HG03378 (cell line): ENCODE results near the gene CMTM1.
A peak's percentile ranks its signal among the peaks of the same experiment; 100 is the strongest.

ENCODE experiments used
- ATAC-seq: cut with Tn5 transposase; IDR thresholded peaks from one replicate; pipeline ENCODE4 v1.9.1; 2021; ENCODE audit warnings: mild to moderate bottlenecking, moderate library complexity; ENCODE audit not compliant: unreplicated experiment

CMTM1 gene

GRCh38 chr16:66538910-66539309 is 27.3 kb upstream of the CMTM1 start:
- no peak for ATAC-seq

DNA sequence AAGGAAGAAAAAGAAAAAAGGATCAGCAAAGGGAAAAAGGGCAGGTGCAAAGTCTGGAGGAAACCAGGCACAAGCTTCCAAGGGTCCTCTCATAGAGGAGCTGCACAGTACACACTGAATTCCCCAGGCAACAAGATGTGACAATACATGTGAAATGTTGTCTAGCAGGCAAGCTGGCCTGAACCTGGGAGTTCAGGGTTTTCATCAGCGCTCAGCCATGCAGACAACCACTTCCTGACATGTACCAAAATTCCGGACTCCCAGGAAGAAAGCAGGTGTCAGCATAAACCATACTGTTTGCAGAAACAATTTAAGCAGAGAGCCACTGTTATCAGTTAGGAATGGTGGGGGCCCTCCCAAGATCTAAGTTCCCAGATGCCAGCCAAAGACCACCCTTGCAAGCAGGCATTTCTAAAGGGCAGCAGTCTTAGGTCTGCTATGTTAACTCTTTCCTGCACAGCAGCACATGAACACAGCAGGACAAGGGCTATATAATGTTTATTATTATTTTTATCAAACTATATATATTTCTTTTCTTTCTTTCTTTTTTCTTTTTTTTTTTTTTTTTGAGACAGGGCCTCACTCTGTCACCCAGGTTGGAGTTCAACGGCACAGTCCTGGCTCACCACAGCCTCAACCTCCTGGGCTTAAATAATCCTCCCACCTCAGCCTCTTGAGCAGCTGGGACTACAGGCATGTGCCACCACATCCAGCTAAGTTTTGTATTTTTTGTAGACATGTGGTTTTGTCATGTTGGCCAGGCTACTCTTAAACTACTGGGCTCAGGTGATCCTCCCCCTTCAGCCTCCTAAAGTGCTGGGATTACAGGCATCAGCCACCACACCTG is 26.4 kb upstream of the CMTM1 start:
- peak; percentile 81 for ATAC-seq

- ATAC-seq: no peak
Measured at GRCh38 chr16:66541388-66542355, 24.6 kb upstream of the CMTM1 start.

DNA sequence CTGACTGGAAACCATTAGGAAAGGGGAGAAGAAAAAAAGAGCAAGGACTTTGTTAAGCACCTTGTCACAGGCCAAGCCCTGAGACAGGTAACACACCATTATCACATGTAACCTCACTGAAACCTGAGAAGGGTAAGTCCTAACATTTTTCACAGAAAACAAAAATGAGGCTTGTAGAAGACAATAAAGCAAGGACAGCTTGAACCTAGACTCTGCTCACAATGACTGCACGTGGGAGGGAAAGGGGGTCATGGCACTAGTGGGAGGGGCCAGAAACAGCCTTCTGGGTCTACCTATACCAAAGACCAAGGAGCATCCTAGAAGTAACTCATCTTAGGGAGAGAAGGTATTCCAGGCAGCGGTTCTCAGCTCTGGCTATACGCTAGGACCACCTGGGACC is 23.8 kb upstream of the CMTM1 start:
- no peak for ATAC-seq

GRCh38 chr16:66543541-66543940 is 22.7 kb upstream of the CMTM1 start:
- no peak for ATAC-seq

- ATAC-seq: no peak
Measured at GRCh38 chr16:66544016-66544757, 22.1 kb upstream of the CMTM1 start.

DNA sequence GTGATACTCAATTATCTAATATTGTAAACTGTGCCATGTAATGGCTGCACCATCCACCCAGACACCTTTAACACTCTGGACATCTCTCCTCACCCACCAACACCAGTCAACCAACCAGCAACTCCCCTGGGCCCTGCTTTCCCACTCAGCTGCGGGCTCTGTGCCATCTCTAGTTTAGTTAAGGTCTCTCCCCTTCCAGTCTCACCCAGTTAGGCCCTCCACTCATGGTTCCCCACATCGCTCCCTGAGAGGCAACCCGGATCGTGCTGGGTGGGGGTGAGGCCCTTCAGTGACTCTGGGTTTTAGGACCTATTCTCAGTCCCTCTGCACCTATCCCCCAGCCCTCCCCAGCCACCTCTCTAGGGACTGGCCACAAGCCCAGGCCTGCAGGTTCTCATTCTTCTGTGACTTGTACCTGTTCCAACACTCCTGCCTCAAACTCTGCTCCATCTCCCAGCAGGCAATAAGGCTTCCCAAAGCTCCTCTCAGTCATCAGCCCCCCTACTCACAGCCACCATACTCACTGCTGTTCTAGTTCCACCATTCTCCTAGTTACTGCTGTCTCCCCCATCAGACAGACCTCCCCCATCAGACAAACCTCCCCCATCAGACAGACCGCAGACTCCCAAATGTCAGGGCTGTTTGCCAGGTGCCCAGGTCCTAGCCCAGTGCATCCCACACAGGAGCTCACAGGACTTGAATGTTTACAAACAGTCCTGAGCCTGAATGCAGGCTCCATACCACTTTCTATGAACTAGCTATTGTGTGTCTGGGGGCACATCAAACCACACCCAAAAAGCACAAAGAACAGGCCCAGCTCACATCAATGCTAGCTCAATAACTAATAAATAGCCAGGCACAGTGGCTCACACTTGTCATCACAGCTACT is 18.9 kb upstream of the CMTM1 start:
- no peak for ATAC-seq

DNA sequence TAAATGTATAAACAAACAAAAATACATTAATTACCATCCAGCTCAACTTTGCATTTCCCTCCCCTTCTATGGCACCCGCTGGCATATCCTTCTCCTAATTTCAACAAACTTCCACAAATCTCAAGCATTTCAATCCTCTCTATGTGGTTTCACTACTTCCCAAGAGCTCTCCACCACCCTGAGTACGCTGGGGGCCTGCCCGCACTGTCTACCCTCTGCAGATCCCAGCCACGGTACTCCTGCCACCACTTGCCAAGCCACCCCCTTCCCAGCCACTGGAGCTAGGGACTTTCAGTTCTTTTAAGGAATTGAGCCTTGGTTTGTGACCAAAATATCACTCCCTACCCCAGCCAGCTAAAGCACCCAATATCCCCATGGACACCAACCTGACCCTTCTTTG is 18.2 kb upstream of the CMTM1 start:
- ATAC-seq: no peak

- ATAC-seq: no peak
Measured at GRCh38 chr16:66548868-66549267, 17.4 kb upstream of the CMTM1 start.

DNA sequence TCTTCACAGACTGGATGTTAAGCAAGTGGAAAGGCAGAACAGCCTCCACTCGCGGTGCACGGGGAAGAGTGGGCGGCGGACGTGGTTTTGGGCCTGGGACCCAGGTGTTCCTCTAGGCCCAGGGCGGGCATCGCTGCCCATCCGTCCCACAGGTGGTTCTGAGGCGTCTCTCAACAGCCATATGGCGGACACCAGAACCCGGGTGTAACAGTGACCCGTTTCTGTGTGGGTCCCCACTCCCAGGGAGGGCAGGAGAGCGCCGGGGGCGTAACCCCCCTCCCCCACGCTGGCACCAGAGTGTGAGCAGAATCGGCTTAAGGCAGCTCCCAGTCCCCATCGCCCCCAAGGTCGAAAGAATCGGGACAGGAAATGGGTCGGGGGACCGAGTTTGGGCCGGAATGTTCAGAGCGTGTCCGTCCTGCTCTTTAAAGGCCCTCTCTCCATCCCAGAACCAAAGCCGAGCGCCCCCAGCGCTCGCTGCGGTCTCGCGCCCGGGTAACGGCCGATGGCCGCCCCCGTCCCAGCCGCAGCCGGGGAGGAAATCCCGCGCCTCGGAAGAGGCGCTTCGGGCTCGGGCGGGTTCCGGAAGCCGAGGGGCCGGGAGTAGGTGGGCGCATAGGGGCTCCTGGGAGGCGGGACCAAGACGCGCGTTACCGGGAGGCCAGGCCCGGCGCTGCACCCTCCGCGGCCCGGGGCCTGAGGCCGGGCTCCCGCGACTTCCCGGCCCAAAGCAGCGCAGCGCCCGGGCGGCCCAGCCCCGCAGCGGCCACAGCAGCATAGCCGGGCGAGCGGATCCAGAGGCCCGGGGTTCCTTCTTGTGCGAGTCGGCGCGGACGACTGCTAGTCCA is 16.7 kb upstream of the CMTM1 start, which contains the start of gene TK2:
TK2 (minus strand) TSS at position 839 of the 848 bp plus-strand sequence; CDS start at position 778, 61 bp downstream.
- no peak for ATAC-seq

DNA sequence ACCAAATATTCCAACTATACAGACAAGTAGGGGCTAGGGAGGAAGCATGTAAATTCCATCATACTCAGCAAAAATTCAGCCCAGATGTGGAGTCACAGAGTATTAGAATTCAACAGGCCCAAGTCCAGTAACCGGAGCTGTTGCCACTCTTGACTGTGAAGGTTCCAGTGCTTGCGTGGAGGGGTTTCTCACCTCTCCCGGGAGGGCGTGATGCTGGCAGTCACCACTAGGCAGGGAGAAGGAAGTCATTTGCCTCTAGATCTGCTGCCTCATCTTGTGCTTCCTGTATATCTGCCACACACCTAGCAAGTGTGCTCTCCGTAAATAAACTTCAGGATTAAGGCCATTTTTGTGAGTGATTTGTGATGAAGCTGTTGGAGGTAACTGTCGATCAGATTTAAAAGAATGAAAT is 14.9 kb upstream of the CMTM1 start:
- ATAC-seq: no peak

DNA sequence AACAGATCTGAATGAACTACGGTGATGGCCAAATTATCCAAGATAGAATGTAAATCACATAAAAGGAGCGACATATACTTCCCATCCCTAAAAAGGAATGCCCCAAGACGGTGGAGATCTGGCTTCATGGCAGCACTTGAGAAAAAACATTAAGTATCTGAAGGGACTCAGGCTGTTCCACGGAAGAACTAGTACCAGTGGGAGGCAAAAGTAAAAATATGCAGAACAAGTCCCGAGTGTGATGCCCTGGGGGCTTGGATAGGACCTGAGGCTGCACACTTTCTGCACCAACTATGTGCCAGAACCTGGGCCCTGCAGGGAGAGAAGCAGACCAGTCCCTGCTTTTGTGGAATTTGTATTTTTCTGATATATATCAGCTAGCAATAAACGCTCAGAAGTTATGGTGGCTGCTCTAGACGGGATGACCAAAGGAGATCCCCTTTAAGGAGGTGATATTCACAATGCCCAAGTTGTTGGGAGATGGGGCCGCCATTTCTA is 14.4 kb upstream of the CMTM1 start:
- no peak for ATAC-seq

DNA sequence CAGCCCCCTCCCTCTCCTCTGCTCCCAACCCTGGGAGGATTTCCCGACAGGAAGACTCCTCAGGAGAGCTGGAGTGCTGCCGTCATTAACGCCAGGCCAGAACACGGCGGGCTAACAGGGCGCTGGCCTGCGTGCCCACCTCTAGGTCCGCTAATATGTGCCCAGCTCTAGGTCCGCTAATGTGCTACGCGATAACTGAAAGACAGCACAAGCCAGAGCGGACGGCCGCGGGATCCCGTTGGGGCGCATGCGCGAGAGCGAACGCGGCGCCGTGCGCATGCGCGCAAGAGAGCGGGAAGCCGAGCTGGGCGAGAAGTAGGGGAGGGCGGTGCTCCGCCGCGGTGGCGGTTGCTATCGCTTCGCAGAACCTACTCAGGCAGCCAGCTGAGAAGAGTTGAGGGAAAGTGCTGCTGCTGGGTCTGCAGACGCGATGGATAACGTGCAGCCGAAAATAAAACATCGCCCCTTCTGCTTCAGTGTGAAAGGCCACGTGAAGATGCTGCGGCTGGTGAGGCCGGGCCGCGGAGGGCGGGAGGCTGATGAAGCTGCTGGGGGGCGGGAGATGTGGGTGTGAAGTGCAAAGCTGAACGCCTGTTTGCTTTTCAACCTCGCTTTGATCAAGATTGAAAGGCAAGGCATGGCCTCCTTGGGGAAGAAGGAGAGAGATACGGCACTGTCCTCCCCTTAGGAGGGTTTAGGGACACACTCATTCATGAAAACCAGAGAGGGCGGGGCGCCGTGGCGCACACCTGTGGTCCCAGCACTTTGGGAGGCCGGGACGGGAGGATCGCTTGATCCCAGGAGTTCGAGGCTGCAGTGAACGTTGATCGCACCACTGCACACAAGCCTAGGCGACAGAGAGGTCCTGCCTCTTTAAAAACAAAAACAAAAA is 13.7 kb upstream of the CMTM1 start, which contains the start of gene CKLF:
CKLF (plus strand) TSS at position 291 of the 892 bp plus-strand sequence; CDS start at position 431, 140 bp downstream.
- ATAC-seq: peak; percentile 66

DNA sequence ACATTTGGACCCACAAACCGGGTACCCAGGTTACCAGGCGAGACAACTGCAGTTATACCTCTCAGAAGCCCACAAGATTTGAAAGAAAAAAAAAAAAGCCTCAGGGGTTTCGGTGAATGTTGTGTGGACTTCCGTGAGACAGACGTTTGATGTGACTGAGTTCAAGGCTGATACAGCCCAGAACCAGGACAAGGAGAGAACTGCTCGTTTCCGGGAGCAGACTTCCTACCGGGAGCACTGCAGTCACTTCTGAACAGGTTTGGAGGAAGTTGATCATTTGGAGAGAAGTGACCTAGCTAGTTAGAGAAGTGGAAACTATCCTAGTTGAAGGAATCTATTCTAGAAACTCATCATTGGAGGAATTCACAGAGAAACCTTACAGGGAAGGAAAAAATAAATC is 13.0 kb upstream of the CMTM1 start:
- no peak for ATAC-seq

DNA sequence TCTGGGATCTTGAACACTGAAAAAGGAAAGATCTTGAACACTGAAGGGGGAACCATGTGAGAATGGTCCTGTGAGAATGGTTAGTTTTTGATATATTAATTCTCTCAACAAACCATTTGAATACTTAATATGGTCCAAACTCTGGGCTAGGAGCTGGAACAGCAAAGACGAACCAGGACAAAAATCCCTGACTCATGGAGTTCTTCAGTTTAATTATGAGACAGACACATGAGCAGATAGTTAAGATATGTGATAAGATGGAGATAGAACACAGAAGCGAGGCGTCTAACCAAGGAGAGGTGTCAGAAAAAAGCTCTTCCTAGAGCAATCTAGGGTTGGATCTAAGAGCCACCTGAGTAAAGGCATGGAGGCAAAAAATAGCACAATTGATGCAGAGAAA is 12.2 kb upstream of the CMTM1 start:
- ATAC-seq: no peak

DNA sequence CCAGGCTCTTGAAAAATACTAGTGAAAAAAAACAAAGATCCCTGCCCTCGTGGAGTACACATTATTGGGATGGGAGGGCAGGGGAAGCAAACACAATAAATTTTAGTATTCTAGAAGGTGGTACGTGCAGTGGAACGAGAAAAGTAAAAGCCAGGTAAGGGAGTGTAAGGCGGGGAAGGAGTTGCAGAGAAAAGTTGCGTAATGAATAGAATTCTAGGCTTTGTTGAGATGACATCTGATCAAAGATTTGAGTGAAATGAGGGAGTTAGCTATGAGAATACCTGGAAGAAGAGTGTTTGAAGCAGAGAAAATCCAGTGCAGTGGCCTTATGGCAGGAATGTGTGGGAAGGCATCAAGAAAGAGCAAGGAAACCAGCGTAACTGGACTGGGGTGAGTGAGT is 11.7 kb upstream of the CMTM1 start:
- ATAC-seq: no peak

- no peak for ATAC-seq
Measured at GRCh38 chr16:66560107-66560506, 6.1 kb upstream of the CMTM1 start.
